Dermis microvascular lymphatic vessel endothelial cell (primary cell): Measurements from ENCODE around the gene BORA. TPM values are rescaled to one million over a fixed set of nuclear protein-coding genes. Genes with fewer than 3 reads are reported as not detected.
A peak's percentile ranks its signal among the peaks of the same experiment; 100 is the strongest.
"Not testable (repeated sequence)": the region's sequence is repeated elsewhere in the genome, so short reads cannot be mapped to it uniquely, and the experiment has no call there.

ENCODE experiments used
- DNase-seq, 2 donors: peaks; one replicate each; pipeline versions ENCODE4 v3.0.0 to v3.0.0-alpha.2; 2010; ENCODE audit warnings: low read depth in 2 of 2
- total RNA-seq: library from RNA; depleted of rRNA; stranded (reverse); fragments of >200 nt; gene quantifications from 2 replicates; pipeline ENCODE4 v1.2.1, GENCODE V29; 2014

The BORA gene
- total RNA-seq = 3.0 and 6.2 TPM in 2 replicates

- DNase-seq = peak; percentile 95 to 99
Measured at GRCh38 chr13:72727417-72728289, at the start of gene BORA, which contains the start of gene MZT1. Gene BORA, plus strand, starts transcription at chr13:72727923. Its CDS starts 1,018 bp downstream, at chr13:72728941. Gene MZT1, minus strand, starts transcription at chr13:72727629. Its CDS starts 27 bp downstream, at chr13:72727602.

DNA sequence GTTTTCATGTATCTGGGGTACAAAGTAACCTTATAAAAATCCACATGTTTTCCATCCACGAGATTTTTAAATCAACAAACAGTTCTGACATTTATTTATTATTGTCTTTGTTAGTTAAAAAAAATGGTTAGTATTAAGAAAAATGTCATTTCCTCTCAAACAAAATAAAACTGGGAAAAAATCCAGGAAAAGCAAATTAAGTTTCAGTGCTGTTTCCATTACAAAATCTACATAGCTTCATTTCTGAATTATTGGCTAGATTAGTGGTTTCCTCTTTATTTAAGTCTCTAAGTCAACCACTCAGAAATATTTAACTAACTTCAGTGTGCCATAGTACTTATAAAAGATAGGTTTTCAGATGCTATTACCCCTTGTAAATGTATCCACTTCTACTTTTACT is 49.4 kb upstream of the BORA start:
- peak in 1 of 2 donors; percentile 27 for DNase-seq

DNA sequence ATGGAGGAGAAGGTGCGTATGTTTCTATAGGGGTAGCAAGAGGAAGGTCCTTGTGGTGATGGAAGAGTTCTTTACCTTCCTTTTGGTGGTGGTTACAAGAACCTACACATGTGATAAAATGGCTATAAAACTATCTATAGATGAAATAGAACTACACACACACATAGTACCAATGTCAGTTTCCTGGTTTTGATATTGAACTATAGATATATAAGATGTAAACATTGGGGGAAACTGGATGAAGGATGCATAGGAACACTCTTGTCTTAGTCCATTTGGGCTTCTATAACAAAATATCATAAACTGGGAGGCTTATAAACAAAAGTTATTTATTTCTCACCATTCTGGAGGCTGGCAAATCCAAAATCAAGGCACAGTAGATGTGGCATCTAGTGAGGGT is 47.4 kb upstream of the BORA start:
- no peak for DNase-seq

- DNase-seq = no peak
Measured at GRCh38 chr13:72686766-72687165, 41.0 kb upstream of the BORA start.

- DNase-seq = no peak
Measured at GRCh38 chr13:72689181-72689696, 38.5 kb upstream of the BORA start.

- no peak for DNase-seq
Measured at GRCh38 chr13:72692884-72693514, 34.7 kb upstream of the BORA start.

GRCh38 chr13:72693832-72694231 is 33.9 kb upstream of the BORA start:
- DNase-seq = peak in 1 of 2 donors; percentile 4

DNA sequence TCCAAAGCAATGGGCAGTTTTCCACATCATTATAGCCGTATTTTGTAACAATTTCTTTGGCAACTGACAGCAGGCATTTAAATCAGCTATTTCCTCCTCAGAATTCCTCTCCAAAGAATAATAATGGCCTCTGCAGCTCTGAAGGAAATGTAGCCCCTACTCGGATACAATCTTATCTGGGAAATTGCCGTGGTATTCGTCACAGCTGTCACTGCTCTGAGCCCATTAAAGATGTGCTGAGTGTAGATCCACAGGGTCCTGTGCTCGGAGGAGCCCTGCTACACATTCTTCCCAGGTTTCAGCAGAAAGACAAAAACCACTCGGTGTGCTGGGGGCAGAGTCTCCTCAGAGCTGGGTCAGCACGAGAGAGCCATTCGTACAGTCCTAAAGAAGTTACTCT is 33.4 kb upstream of the BORA start:
- peak in 1 of 2 donors; percentile 7 for DNase-seq

- peak; percentile 33 to 35 for DNase-seq
Measured at GRCh38 chr13:72696579-72696978, 31.1 kb upstream of the BORA start.

- no peak for DNase-seq
Measured at GRCh38 chr13:72698164-72698563, 29.6 kb upstream of the BORA start.

DNA sequence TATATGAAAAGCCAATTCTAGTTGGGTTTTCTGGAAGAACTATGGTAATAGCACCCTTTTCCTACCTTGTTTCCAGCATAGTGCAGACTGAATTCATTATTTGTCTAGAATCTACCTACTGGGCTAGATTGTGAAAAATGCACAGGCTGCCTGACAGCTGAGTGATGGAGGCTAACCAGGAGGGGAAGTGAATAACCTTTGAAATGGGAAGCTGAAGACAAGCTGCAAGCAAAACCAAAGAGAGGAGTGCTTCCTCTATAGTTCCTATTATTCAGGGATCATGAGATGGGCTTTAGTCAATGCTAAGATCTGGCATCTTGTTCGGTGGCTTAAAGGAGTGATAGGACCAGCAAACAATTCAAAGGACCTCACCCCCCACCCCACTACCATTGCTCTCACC is 27.2 kb upstream of the BORA start:
- DNase-seq = no peak

- peak in 1 of 2 donors; percentile 71 for DNase-seq
Measured at GRCh38 chr13:72716776-72717175, 10.9 kb upstream of the BORA start.

- not testable (repeated sequence) for DNase-seq
Measured at GRCh38 chr13:72726185-72726584, 1.5 kb upstream of the BORA start.

GRCh38 chr13:72726726-72727416 is 852 bp upstream of the BORA start:
- DNase-seq = peak in 1 of 2 donors; percentile 47

DNA sequence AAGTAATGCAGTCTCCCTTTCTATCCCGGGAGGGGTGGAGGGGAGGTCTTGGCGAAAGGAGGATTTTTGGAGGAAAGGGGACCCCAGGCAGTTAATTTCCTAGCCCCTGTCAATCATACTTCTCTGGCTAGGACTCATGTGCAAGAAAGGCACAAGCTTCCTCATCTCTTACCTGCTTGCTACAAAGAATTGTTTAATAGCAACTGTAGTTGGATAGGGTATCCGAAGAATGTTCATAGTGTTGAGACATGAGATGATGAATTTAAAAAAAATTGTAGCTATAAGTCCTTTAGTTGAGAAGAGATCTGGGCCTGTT is 525 bp downstream of the BORA start:
- DNase-seq = no peak

DNA sequence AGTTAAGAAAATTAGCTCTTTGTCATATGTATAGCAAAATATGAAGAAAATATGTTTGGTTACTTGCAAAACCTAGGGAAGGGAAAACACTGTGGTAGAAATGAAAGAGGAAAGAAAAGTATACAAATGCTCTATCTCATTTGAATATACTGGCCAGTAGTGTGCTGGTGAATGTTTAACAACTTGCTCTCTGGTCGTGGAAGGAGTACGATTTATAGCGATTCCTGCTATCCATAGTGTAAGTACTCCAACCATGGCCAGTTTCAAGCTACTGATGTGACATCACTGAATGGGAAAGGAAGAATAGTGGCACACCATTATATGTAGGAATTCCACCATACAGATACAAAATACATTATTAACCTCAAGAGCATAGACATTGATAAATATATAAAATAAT is 9.3 kb downstream of the BORA start:
- no peak for DNase-seq

DNA sequence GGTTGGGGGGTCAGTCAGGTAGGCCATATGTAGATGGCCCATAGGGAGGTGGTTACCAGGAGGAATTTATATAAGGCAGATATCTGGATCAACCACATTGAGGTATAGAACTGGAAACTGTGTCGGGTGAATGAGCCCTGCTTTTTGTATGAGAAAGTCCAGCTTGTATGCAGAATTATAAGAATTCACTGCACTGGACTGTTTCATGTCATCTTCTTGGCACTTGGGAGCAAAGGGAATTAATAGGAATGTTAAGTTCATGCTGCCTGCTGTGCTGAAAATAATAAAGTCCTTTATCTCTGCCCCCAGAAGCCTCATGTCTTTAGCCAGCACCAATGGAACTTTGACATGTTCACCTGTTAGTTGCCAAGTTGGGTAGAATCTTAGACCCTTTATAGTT is 12.3 kb downstream of the BORA start:
- no peak for DNase-seq

GRCh38 chr13:72745260-72745659 is 17.5 kb downstream of the BORA start:
- DNase-seq = no peak

DNA sequence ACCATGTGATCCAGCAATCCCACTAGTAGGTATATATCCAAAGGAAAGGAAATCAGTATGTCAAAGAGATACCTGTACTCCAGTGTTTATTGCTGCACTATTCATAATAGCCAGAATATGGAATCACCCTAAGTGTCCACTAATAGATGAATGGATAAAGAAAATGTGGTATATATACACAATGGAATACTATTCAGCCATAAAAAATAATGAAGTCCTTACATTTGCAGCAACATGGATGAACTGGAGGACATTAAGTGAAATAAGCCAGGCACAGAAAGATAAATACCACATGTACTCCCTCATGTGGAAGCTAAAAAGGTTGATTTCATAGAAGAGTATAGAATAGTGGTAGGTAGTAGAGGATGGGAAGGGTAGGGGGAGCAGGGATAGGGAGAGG is 23.5 kb downstream of the BORA start:
- DNase-seq = no peak

- no peak for DNase-seq
Measured at GRCh38 chr13:72754111-72754510, 26.4 kb downstream of the BORA start.

DNA sequence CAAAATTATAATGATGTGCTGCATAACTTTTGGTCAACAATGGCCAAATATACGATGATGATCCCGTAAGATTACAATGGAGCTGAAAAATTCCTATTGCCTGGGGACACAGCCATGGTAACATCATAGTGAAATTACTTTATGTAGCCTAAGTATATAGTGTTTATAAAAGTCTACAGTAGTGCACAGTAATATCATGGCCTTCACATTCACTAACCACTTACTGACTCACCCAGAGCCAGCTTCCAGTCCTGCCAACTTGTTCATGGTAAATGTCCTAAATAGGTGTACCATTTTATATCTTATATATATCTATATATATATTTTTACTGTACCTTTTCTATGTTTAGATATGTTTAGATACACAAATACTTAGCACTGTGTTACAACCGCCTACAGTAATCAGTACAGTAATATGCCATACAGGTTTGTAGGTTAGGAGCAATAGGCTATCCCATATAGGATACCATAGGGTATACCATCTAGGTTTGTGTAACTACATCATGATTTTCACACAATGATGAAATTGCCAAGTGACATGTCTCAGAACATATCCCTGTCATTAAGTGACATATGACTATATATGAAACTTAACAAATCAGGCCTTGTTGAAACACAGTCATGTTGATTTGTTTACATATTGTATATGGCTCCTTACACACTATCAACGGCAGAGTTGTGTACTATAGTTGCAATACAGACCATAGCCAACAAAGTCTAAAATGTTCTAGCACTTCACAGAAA is 30.2 kb downstream of the BORA start:
- DNase-seq = no peak
